ENCODE data around the gene MDFIC.

- no peak for TF ChIP-seq CTCF (IDR thresholded peaks at IDR 0.05; ENCODE audit: low read length)
- TF ChIP-seq EZH2 (optimal IDR thresholded peaks at IDR 0.05; ENCODE audit: low read depth, low read length) = no peak
Observed at GRCh38 chr7:115019882-115020605, 98.2 kb downstream of the MDFIC start.

Measured in MM.1S (cell line).